GM12878 (cell line): ENCODE results near the gene KIAA0825. TPM values are rescaled to one million over a fixed set of nuclear protein-coding genes. Genes with fewer than 3 reads are reported as not detected.

Source experiments
- ATAC-seq: fragments of 200-7000 bp; cut with Tn5 transposase; 3 replicates; pipeline ENCODE4 v1.9.1; 2020; ENCODE audit warnings: mild to moderate bottlenecking, moderate library complexity
- BruUV-seq: library from RNA; stranded (reverse); fragments of 400-500 nt; replicated peaks from 2 replicates; lab custom pipeline; 2021; lab: Mats Ljungman, UMichigan
- CTCF ChIA-PET: fragments of 300-600 bp; sonication (Branson Sonifier 250); formaldehyde crosslinking; extraction: SDS; loops from one replicate; lab custom pipeline; 2021; ENCODE audit warnings: inconsistent platforms; lab: Yijun Ruan, JAX
- POLR2A ChIA-PET: fragments of 350-600 bp; formaldehyde crosslinking; extraction: SDS; loops from one replicate; lab custom pipeline; 2021; ENCODE audit warnings: inconsistent platforms; lab: Charles Lee
- RAD21 ChIA-PET: fragments of 300-600 bp; sonication (Branson Sonifier 250); formaldehyde crosslinking; loops from one replicate; lab custom pipeline; 2023; ENCODE audit warnings: antibody characterized with exemption; ENCODE audit not compliant: unreplicated experiment; lab: Charles Lee
- SMC1A ChIA-PET: fragments of 300-600 bp; sonication (Branson Sonifier 250); formaldehyde crosslinking; loops from one replicate; lab custom pipeline; 2023; ENCODE audit not compliant: unreplicated experiment, uncharacterized antibody; lab: Charles Lee
- DNase-seq: peaks from one replicate; pipeline ENCODE4 v3.0.0-alpha.2; 2011; ENCODE audit warnings: low read depth, low spot score
- FAIRE-seq: peaks from 3 replicates; lab custom pipeline; 2011; peaks lifted over from hg19 to GRCh38; lab: Jason Lieb, UNC
- H2AFZ ChIP-seq: 2 replicates; pipeline ENCODE4 v1.6.0; 2011; ENCODE audit warnings: low read depth, low read length, control low read depth; ENCODE audit not compliant: control insufficient read depth
- H3K27ac ChIP-seq: 2 replicates; pipeline ENCODE4 v1.5.1; 2011; ENCODE audit warnings: control low read depth; ENCODE audit not compliant: control insufficient read depth, insufficient read depth
- H3K27me3 ChIP-seq, 2 experiments: replicated peaks in 1 of 2; 2 replicates each; pipeline versions ENCODE4 v1.6.0 to v1.6.1; 2011; ENCODE audit warnings: low read length in 1 of 2; ENCODE audit not compliant: control insufficient read depth in 2 of 2, insufficient read depth in 2 of 2
- H3K36me3 ChIP-seq, 2 experiments: 2 replicates each; pipeline ENCODE4 v1.5.1; 2011; ENCODE audit warnings: low read length in 1 of 2; ENCODE audit not compliant: control insufficient read depth in 2 of 2, insufficient read depth in 2 of 2
- H3K4me1 ChIP-seq: 2 replicates; pipeline ENCODE4 v1.6.1; 2011; ENCODE audit warnings: mild to moderate bottlenecking, low read length, moderate library complexity, mixed read lengths; ENCODE audit not compliant: control insufficient read depth, insufficient read depth
- H3K4me2 ChIP-seq: 2 replicates; pipeline ENCODE4 v1.6.0; 2011; ENCODE audit warnings: control low read depth; ENCODE audit not compliant: control insufficient read depth, insufficient read depth
- H3K4me3 ChIP-seq: fragments of 200-600 bp; sonication (generic); 2 replicates; pipeline ENCODE4 v1.5.1; 2016
- H3K79me2 ChIP-seq: 2 replicates; pipeline ENCODE4 v1.6.0; 2011; ENCODE audit warnings: low read length; ENCODE audit not compliant: control insufficient read depth, insufficient read depth
- H3K9ac ChIP-seq: 2 replicates; pipeline ENCODE4 v1.8.0; 2011; ENCODE audit warnings: low read length, control low read depth, mixed read lengths; ENCODE audit not compliant: control insufficient read depth, insufficient read depth
- H3K9me3 ChIP-seq: replicated peaks from 3 replicates; pipeline ENCODE4 v1.5.1; 2011; ENCODE audit warnings: mild to moderate bottlenecking, low read length; ENCODE audit not compliant: control insufficient read depth, insufficient read depth
- H4K20me1 ChIP-seq: 2 replicates; pipeline ENCODE4 v1.6.0; 2011; ENCODE audit not compliant: control insufficient read depth, insufficient read depth
- CBX3 ChIP-seq: fragments of 200-600 bp; sonication (generic); IDR thresholded peaks from 2 replicates; pipeline ENCODE4 v1.6.1; 2016; ENCODE audit warnings: low read depth, borderline replicate concordance
- EZH2 ChIP-seq: IDR thresholded peaks from 2 replicates; pipeline ENCODE4 v1.6.1; 2012; ENCODE audit warnings: low read depth, mild to moderate bottlenecking, control low read depth, inconsistent platforms, low read length, borderline replicate concordance; ENCODE audit not compliant: control insufficient read depth
- JUND ChIP-seq: IDR thresholded peaks from 2 replicates; pipeline ENCODE4 v1.6.1; 2012; ENCODE audit warnings: low read depth, mild to moderate bottlenecking, low read length, improper control_type of control experiment, moderate library complexity
- KDM1A ChIP-seq: fragments of 200-600 bp; sonication (generic); IDR thresholded peaks from 2 replicates; pipeline ENCODE4 v1.6.1; 2016; ENCODE audit warnings: borderline replicate concordance
- NR2C1 ChIP-seq: fragments of 450-650 bp; IDR thresholded peaks from 2 replicates; pipeline ENCODE4 v1.6.1; 2017; ENCODE audit warnings: antibody characterized with exemption, mild to moderate bottlenecking, moderate library complexity
- SIX5 ChIP-seq: IDR thresholded peaks from 2 replicates; pipeline ENCODE4 v1.6.1; 2011; ENCODE audit warnings: mild to moderate bottlenecking, low read depth, low read length, moderate library complexity; ENCODE audit not compliant: severe bottlenecking
- YBX1 ChIP-seq: fragments of 450-650 bp; IDR thresholded peaks from 2 replicates; pipeline ENCODE4 v1.6.1; 2016; ENCODE audit warnings: antibody characterized with exemption
- ZNF24 ChIP-seq: fragments of 450-650 bp; IDR thresholded peaks from 2 replicates; pipeline ENCODE4 v1.6.1; 2017; ENCODE audit warnings: antibody characterized with exemption, mild to moderate bottlenecking
- ZNF384 ChIP-seq: IDR thresholded peaks from 2 replicates; pipeline ENCODE4 v1.6.1; 2012; ENCODE audit warnings: low read depth, mild to moderate bottlenecking, low read length, improper control_type of control experiment, borderline replicate concordance
- WGBS: methylation state at CpG from one replicate; pipeline ENCODE4 v1.1.6; 2016; ENCODE audit warnings: low lambda C conversion rate; ENCODE audit not compliant: insufficient replicate concordance, insufficient coverage; ENCODE audit errors: missing lambda C conversion rate; 5-methylcytosine and 5-hydroxymethylcytosine counted together
- in situ Hi-C: fragments of 300-500 bp; cut with MboI; formaldehyde crosslinking; loops from 9 replicates; pipeline ENCODE4 v1.14.3; 2018; ENCODE audit warnings: mixed read lengths
- intact Hi-C: fragments of 100-400 bp; cut with micrococcal nuclease; formaldehyde crosslinking; loops from one replicate; pipeline ENCODE4 v1.14.2; 2022; ENCODE audit not compliant: unreplicated experiment
- polyA plus RNA-seq, 11 experiments: library from polyadenylated mRNA; depleted of rRNA in 4 of 11; unstranded in 6 of 11; stranded (reverse) in 5 of 11; fragments of >200 nt; fragmentation: Nextera tagmentation in 4 of 11; fragmentation: Illumina TruSeq in 1 of 11; extraction: Ambion mirVana in 4 of 11; extraction: Trizol in 1 of 11; gene quantifications; 1 replicate in 1 of 11; 2 replicates in 10 of 11; pipeline versions ENCODE4 v1.2.1 to v1.2.3, GENCODE V29; 2011 to 2016; ENCODE audit warnings: inconsistent platforms in 2 of 11, missing spikeins in 2 of 11, low read depth in 1 of 11
- total RNA-seq, 4 experiments: library from RNA; depleted of rRNA in 3 of 4; stranded (reverse); fragments of >200 nt in 3 of 4; fragmentation: Illumina TruSeq in 1 of 4; extraction: Trizol in 1 of 4; gene quantifications; 2 replicates each; pipeline versions ENCODE4 v1.2.1 to v1.2.3, GENCODE V29; 2013 to 2021
- TF ChIP-seq, protein P1 (sequence below): fragments of 450-650 bp; IDR thresholded peaks from 2 replicates; pipeline ENCODE4 v1.6.1; 2016; ENCODE audit warnings: mild to moderate bottlenecking
- TF ChIP-seq, protein P2 (sequence below): fragments of 450-650 bp; IDR thresholded peaks from 2 replicates; pipeline ENCODE4 v1.6.1; 2014; ENCODE audit warnings: mild to moderate bottlenecking
- TF ChIP-seq, protein P3 (sequence below): IDR thresholded peaks from 2 replicates; pipeline ENCODE4 v1.6.1; 2012; ENCODE audit warnings: improper control_type of control experiment, low read depth, low read length; ENCODE audit not compliant: insufficient replicate concordance
- TF ChIP-seq, protein P4 (sequence below): IDR thresholded peaks from 2 replicates; pipeline ENCODE4 v1.6.1; 2012; ENCODE audit warnings: mild to moderate bottlenecking, low read depth, low read length

Gene KIAA0825
- total and polyA plus RNA-seq, 10 of the 15 experiments (the other 5 are each of a cell fraction or from before 2014, with no cell fraction given): 0.55 to 1.9 (median 1.5) TPM

DNA sequence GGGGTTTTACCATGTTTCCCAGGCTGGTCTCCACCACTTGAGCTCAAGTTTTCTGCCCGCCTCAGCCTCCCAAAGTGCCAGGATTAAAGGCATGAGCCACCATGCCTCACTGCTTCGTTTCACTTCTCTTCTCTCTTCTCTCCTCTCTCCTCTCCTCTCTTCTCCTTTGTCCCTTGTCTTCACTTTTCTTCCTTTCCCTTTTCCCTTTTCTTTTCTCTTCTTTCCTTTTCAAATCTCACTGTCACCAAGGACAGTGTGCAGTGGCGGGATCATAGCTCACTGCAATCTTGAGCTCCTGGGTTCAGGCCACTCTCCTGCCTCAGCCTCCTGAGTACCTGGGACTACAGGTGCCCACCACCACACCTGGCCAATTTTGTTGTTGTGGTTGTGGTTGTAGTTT lies 49.5 kb upstream of the KIAA0825 start:
- in situ Hi-C loops: no loop called here
- ChIA-PET RAD21 (interaction anchor here (0.8 kb wide), 1 partner anchor 70 kb away, joined by 3 read pairs; no protein-coding TSS in a partner anchor), CTCF (interaction anchor here (0.6 to 1.6 kb wide), 5 partner anchors 16 to 240 kb away, joined by 3 to 5 read pairs (median 3); no protein-coding TSS in a partner anchor), POLR2A (no interaction called here), SMC1A (interaction anchor here (0.6 to 1.4 kb wide), 3 partner anchors 18 to 143 kb away, joined by 3 to 5 read pairs (median 4); no protein-coding TSS in a partner anchor)
- intact Hi-C loops: no loop called here
- FAIRE-seq: no peak
- Histone ChIP-seq H3K27me3 (no peaks in the 10 kb centered on the region), H3K36me3 (no peaks in the 10 kb centered on the region; a peak in 2 of 4 replicates), H2AFZ (no peak overlapping the region), H4K20me1 (no peaks in the 10 kb centered on the region), H3K9me3 (no peaks in the 10 kb centered on the region), H3K27ac (no peak overlapping the region), H3K4me1 (no peaks in the 10 kb centered on the region), H3K4me2 (no peak overlapping the region), H3K4me3 (no peak overlapping the region), H3K9ac (no peak overlapping the region), H3K79me2 (no peaks in the 10 kb centered on the region)
- no peak for DNase-seq
- no peak for ATAC-seq
- WGBS: 88% methylated on average over 3 of the region's 3 CpGs
- no TSS peak for BruUV-seq
- TF ChIP-seq ZNF384 (no peak), JUND (no peak), KDM1A (no peak), YBX1 (no peak), NR2C1 (no peak), EZH2 (no peak), CBX3 (no peak), ZNF24 (no peak), SIX5 (no peak)
- TF ChIP-seq, protein P1, sequence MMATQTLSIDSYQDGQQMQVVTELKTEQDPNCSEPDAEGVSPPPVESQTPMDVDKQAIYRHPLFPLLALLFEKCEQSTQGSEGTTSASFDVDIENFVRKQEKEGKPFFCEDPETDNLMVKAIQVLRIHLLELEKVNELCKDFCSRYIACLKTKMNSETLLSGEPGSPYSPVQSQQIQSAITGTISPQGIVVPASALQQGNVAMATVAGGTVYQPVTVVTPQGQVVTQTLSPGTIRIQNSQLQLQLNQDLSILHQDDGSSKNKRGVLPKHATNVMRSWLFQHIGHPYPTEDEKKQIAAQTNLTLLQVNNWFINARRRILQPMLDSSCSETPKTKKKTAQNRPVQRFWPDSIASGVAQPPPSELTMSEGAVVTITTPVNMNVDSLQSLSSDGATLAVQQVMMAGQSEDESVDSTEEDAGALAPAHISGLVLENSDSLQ: no peak
- TF ChIP-seq, protein P2, sequence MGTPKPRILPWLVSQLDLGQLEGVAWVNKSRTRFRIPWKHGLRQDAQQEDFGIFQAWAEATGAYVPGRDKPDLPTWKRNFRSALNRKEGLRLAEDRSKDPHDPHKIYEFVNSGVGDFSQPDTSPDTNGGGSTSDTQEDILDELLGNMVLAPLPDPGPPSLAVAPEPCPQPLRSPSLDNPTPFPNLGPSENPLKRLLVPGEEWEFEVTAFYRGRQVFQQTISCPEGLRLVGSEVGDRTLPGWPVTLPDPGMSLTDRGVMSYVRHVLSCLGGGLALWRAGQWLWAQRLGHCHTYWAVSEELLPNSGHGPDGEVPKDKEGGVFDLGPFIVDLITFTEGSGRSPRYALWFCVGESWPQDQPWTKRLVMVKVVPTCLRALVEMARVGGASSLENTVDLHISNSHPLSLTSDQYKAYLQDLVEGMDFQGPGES: no peak
- TF ChIP-seq, protein P3, sequence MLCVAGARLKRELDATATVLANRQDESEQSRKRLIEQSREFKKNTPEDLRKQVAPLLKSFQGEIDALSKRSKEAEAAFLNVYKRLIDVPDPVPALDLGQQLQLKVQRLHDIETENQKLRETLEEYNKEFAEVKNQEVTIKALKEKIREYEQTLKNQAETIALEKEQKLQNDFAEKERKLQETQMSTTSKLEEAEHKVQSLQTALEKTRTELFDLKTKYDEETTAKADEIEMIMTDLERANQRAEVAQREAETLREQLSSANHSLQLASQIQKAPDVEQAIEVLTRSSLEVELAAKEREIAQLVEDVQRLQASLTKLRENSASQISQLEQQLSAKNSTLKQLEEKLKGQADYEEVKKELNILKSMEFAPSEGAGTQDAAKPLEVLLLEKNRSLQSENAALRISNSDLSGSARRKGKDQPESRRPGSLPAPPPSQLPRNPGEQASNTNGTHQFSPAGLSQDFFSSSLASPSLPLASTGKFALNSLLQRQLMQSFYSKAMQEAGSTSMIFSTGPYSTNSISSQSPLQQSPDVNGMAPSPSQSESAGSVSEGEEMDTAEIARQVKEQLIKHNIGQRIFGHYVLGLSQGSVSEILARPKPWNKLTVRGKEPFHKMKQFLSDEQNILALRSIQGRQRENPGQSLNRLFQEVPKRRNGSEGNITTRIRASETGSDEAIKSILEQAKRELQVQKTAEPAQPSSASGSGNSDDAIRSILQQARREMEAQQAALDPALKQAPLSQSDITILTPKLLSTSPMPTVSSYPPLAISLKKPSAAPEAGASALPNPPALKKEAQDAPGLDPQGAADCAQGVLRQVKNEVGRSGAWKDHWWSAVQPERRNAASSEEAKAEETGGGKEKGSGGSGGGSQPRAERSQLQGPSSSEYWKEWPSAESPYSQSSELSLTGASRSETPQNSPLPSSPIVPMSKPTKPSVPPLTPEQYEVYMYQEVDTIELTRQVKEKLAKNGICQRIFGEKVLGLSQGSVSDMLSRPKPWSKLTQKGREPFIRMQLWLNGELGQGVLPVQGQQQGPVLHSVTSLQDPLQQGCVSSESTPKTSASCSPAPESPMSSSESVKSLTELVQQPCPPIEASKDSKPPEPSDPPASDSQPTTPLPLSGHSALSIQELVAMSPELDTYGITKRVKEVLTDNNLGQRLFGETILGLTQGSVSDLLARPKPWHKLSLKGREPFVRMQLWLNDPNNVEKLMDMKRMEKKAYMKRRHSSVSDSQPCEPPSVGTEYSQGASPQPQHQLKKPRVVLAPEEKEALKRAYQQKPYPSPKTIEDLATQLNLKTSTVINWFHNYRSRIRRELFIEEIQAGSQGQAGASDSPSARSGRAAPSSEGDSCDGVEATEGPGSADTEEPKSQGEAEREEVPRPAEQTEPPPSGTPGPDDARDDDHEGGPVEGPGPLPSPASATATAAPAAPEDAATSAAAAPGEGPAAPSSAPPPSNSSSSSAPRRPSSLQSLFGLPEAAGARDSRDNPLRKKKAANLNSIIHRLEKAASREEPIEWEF: no peak
- TF ChIP-seq, protein P4, sequence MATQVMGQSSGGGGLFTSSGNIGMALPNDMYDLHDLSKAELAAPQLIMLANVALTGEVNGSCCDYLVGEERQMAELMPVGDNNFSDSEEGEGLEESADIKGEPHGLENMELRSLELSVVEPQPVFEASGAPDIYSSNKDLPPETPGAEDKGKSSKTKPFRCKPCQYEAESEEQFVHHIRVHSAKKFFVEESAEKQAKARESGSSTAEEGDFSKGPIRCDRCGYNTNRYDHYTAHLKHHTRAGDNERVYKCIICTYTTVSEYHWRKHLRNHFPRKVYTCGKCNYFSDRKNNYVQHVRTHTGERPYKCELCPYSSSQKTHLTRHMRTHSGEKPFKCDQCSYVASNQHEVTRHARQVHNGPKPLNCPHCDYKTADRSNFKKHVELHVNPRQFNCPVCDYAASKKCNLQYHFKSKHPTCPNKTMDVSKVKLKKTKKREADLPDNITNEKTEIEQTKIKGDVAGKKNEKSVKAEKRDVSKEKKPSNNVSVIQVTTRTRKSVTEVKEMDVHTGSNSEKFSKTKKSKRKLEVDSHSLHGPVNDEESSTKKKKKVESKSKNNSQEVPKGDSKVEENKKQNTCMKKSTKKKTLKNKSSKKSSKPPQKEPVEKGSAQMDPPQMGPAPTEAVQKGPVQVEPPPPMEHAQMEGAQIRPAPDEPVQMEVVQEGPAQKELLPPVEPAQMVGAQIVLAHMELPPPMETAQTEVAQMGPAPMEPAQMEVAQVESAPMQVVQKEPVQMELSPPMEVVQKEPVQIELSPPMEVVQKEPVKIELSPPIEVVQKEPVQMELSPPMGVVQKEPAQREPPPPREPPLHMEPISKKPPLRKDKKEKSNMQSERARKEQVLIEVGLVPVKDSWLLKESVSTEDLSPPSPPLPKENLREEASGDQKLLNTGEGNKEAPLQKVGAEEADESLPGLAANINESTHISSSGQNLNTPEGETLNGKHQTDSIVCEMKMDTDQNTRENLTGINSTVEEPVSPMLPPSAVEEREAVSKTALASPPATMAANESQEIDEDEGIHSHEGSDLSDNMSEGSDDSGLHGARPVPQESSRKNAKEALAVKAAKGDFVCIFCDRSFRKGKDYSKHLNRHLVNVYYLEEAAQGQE: no peak
